Urothelium cell line (cell line): Measurements from ENCODE around the gene PTPRO.

Source experiments
- DNase-seq: peaks from one replicate; pipeline ENCODE4 v3.0.0; 2011; ENCODE audit warnings: low spot score, mixed read lengths
- FAIRE-seq: peaks from 2 replicates; lab custom pipeline; 2011; peaks lifted over from hg19 to GRCh38; lab: Jason Lieb, UNC

The PTPRO gene

DNA sequence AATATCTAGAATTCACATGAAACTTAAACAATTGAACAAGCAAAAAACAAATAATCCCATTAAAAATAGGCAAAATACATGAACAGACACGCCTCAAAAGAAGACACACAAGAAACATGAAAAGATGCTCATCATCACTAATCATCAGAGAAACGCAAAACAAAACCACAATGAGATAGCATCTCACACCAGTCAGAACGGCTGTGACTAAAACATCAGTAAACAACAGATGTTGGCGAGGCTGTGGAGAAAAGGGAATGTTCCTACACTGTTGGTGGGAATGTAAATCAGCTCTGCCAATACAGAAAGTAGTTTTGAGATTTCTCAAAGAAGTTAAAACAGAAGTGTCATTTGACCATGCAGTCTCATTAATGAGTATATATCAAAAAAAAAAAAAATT lies 121.3 kb downstream of the PTPRO start:
- DNase-seq (no peak), FAIRE-seq (no peak)

DNA sequence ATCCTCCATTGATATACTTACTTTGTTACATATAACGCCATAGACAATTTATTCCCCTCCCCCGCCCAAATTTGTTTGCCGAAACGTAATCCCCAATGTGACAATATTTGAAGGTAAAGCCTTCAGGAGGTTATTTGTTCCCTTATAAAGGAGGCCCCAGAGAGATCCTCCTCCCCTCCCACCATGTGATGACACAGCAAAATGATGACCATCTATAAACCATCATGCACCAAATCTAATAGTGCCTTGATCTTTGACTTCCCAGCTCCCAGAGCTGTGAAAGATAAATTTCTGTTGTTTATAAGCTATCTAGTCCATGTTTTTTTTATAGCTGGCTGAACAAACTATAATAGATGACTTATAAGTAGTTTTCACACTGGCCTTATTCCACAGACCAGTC lies 122.2 kb downstream of the PTPRO start:
- FAIRE-seq (no peak), DNase-seq (no peak)

DNA sequence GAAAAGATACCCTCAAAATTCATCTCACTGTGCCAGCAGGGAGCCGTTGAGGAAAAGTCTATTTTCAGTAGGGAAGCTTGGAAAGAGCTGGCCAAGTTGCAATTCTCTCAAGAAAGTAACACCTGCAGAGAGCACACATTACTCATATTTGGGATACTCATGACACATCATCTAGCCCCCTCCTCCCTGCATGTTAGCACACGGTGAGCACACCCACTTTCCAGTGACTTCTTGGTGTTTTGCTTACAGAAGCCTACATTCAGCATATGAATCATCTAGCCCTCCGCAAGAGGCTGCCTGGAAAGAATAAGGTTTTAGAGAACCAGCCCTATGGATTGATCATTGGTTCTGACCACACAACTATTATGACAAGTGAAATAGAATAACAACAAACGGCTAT lies 124.5 kb downstream of the PTPRO start:
- FAIRE-seq (peak; percentile 77), DNase-seq (peak; percentile 69)

DNA sequence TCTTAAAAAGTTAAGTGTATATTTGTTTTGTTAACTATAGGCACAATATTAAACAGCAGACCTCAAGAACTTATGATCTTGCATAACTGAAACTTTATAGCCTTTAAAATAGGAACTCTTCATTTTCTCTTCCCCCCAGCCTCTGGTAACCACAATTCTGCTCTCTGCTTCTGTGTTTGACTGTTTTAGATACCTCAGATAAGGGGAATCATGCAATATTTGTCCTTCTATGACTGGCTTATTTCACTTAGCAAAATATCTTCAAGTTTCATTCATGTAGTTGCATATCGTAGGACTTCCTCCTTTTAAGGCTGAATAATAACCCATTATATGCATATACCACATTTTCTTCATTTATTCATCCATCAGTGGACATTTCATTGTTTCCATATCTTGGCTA lies 131.3 kb downstream of the PTPRO start:
- no peak for DNase-seq
- FAIRE-seq, result no peak

DNA sequence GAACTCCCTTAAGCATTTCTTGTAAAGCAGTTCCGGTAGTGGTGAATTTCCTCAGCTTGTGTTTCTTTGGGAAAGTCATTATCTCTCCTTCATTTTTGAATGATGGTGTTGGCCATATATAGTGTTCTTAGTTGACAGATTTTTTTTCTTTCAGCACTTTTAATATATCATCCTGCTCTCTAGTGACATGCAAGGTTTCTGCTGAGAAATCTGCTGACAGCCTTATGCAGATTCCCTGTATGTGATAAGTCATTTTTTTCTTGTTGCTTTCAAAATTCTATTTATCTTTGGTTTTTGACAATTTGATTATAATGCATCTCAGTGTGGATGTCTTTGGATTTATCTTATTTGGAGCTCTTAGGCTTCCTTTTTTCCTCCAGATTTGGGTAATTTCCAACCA lies 135.7 kb downstream of the PTPRO start:
- FAIRE-seq (no peak), DNase-seq (no peak)

DNA sequence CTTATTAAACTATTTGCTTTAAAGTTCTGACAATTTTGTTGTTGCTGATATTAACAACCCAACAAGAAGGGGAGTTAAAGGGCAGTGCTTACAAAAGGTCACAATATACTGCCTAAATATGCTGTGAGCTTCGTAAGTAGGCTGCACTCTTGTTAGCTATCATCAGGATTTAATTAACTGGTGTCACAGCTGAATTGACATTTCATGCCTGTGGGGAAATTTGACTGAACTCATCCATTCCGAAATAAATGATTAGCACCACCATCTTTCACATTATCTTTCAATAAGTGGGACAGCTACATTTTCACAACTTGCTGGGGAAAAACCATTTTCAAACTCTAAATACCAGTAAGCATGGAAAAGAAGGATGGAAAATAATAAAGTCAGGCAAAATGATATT lies 146.6 kb downstream of the PTPRO start:
- FAIRE-seq (no peak), DNase-seq (no peak)

DNA sequence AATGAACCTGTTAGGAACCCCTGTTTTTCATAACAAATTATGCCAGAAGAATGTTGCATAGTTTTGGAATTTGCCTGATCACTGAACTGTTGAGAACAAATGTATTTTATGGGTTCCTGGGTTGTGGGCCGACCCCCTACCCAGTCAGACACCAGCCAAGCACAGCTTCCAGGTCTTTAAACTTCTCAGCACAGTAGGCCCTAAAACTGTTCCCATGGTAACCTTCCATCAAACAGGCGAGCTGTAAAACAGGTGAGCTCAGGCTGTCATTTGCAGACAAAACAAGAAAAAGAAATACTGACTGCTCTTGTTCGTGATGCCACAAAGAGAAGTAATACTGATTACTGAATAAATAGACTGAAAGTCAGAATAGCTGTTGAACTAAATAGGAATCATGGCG lies 147.0 kb downstream of the PTPRO start:
- FAIRE-seq (no peak), DNase-seq (no peak)

DNA sequence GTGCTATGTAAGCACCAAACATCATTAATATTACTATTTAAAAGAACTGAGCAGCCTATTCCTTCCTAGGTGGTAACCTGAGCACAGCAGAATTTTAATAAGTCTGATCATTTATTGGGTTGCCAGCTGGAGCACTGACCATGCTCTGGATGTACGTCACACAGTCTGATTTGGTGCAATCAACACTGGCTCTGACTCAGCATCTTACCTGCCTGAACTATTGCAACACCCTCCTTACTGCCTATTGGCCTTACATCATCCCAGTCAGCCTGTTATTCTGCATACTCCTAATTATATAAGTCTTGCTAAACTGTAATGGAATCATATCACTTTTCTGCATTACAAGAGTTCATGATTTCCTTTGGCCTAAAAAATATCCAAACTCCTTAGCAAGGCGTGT lies 149.7 kb downstream of the PTPRO start:
- peak; percentile 9 for FAIRE-seq
- no peak for DNase-seq

DNA sequence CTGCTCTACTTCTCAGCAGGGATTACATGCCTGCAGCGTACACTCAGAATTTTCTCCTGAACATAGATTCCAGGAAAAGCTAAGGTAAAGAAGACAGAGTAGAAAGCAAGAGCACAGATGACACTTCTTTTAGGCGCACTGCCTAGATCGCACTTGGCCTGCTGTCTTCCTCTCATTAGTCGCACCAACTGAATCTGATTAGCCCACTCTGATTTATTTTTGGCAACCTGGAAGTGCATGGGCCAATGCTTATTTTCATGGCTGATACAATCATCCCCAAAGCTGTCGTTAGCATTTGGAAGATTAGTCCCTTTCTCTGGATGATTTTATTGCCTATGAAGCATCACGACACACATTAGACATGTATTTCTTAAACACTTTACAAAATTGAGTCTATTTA lies 152.5 kb downstream of the PTPRO start:
- FAIRE-seq (no peak), DNase-seq (no peak)

DNA sequence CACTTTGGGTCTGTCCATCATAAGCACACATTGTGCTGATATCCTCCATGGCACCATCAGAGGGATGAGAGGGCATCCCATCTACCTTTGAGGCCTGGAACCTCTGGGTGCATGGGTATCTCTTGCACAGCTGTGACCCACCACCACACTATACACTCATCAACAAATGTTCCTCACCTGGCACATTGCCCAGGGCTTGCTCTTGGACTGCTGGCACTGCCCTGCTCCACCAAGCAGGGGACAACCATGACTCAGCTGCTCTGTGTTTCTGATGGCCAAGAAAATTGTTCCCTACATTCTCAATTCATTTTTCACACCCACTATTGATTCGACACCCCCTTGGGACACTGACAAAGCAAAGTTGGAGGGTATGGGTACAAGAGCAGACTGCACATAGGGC lies 155.5 kb downstream of the PTPRO start:
- FAIRE-seq, result peak; percentile 81
- no peak for DNase-seq

DNA sequence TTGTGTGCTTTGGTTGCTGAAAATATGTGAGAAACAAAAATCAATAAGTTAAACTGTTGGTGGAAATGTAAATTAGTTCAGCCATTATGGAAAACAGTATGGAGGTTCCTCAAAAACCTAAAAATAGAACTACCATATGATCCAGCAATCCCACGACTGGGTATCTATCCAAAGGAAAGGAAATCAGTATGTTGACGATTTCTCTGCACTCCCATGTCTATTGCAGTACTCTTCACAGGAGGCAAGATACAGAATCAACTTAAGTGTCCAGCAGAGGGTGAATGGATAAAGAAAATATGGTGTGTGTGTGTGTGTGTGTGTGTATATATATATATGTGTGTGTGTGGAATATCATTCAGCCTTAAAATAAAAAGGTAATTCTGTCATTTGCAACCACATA lies 159.5 kb downstream of the PTPRO start:
- no peak for DNase-seq
- FAIRE-seq, result no peak

DNA sequence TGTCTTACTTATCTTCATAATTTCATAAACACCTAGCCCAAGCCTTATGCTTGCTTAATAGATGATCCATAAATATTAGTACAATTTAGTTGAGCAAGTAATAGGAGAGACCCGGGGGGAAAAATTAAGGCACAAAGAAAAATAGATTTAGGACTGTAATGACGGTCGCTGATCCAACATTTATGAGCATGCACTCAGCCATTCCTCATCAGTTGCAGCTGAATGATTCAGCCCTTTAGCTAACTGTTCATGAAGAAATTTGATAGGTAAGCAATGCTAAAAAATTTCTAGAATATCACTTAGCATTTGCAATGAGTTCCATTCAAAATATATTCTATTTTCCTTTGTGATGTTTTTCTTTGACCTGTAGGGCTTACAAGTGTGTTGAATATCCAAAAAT lies 163.2 kb downstream of the PTPRO start:
- DNase-seq, result no peak
- no peak for FAIRE-seq

DNA sequence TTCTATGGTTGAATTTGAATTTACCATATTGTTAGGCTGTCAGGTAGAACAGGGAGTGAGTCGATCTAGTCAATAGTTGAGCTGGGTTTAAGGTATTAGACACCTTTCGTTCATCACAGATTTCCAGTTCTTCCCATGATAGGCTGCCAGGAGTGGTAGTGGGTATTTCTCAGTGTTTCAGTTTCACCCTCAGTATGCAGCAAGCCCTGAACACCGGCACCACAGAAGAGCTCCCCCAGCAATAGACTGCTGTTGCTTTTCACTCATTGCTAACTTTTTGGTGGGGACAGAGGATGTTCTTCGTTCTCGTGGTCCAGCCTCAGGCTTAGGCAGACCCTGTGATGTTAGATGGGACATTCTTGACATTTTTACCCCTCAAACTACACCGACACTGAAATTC lies 164.6 kb downstream of the PTPRO start:
- no peak for FAIRE-seq
- DNase-seq, result no peak

DNA sequence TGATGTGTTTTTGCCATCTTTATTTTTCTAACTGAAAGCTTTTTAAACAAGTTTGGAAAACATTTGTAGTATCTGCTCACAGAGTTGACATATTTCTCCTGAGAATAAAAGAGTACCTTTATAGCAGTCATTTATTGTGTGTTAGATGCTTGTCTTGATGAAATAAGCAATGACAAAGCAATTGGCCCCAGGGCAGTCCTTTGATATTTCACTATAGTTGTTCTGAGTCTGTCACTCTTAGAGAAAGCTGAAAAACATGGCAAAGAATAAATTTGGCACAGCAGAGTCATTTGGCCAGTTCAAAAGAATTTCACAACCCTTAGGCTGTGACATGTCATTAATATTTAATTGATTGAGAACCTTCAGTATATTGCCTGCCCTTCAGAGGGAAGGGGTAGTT lies 166.2 kb downstream of the PTPRO start:
- DNase-seq, result no peak
- no peak for FAIRE-seq

DNA sequence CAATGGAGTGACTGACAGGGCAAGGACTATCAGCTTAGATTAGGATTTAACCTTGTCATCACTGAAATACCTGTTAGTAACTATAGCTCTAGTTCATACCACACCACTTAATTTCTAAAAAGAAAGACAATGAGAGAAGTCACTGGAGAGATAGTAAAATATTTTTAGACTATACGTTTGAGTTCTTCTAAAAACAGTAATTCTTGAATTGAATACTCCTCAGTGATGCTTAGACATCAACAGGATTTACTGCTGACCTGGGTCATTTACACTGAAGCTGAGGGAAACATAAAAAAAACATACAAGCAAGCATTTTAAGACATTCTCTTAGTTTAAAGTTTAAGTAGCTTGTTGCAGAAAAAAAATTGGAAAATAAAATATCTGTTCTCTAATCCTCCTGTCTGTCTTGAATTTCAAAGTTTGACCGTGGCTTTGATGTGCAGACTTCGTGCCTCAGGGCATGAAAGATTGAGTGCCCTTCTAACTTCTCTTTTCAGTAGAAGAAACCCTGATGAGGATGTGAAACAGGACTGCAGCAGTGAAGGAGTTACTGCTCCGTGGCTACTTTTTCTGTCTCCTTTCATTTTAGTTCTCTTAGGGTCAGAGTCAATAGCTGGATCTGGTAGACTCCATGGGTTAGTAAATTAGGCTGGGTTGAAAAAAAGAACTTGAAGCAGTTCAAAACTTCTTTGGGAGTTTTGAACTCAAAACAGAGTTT lies 172.2 kb downstream of the PTPRO start:
- DNase-seq, result no peak
- no peak for FAIRE-seq

DNA sequence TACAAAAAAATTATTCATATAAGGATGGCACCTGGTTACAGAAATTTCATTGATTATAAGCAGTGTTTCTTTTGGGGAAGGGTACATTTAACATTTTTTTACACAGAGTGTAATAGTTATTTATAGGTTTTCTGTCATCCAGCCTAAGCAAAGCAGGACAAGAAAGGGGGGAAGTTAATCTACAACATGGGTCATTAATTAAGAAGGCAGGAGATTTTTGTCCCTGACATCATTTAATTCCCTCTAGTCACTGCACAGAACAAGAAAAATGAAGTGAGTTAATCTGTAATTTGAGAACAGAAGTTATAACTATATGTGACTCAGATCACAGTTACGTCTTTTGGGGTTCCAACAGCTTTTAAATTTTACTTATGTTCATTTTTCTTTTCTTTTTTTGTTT lies 173.4 kb downstream of the PTPRO start:
- DNase-seq (no peak), FAIRE-seq (no peak)

DNA sequence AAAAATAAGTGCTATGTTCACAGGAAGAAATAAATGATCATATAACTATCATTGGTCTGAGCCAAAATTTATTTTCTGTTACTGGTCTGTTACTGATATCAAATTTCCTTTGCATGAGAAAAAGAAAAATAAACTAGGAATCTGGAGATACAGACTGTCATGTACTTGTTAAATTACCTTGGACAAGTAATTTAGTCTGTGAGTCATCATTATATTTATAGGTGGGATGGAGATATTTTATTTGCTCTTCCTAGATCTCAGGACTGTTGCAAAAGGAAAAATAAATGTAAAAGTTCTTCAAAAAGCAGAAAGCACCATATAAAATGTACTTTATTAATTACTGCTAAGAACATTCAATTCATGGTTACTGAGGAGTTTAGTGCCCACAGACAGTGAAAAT lies 174.4 kb downstream of the PTPRO start:
- FAIRE-seq (no peak), DNase-seq (no peak)

DNA sequence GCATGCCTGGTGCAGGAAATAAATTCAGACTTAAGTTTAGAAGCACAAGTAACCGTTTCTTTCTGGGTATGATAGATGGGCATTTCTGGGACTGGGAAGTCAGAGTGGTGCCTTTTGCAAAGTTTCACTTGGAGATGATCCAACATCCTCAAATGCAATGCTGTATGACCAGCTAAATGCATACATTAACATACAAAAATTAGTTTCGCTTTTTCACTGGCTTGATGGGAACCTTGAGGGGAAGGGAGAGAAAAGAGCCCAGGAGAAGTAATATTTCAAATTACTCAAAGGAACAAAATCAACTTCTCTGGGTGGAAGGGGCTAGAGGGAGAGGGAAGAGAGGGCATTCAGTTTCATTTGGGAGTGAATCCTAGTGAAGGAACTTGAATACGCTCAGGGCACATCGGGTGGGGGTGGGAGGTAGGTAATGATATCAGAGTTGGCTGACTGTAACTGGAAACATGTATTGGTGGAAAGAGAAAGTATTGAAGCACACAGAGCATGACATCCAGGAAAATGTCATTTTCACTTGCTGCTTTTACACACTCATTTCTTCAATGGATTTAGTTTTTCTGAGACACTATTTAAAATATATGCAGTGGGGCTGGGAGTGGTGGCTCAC lies 175.5 kb downstream of the PTPRO start:
- DNase-seq, result no peak
- peak; percentile 70 for FAIRE-seq

DNA sequence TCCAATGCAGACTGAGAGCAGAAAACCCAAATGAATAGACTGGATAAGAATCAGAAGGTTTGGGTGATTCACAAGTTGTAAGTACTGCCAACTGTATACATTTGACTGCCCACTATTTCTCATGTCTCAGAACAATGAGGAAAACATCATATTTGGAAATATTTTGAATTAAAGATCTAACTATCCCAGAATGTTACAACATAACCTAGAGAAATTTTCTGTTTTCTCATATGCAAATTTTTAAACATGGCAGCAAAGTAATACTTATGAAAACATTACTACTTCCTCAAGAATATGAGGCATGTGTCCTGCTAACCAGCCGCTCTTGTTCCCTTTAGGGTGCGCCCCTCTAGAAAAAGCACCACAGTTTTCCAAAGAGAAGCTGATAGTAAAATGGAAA lies 179.9 kb downstream of the PTPRO start:
- FAIRE-seq, result no peak
- no peak for DNase-seq

DNA sequence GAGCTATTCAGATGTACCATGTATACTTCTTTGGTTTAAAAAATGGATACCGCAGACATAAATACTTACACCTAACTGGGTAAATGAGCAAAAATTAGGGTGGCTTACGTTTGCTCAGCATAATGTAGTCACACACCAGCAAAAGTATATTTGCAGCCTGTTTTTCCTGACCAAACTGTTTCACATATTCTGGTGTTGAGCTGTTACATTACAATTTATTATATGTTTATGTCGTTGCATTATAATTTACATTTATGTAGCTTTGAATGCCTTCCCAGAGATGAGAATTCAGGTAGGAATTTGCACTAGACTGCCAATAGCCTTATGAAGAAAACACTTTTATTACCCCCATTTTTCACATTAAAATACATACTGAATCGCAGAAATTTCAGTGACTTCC lies 183.3 kb downstream of the PTPRO start:
- FAIRE-seq (no peak), DNase-seq (no peak)

DNA sequence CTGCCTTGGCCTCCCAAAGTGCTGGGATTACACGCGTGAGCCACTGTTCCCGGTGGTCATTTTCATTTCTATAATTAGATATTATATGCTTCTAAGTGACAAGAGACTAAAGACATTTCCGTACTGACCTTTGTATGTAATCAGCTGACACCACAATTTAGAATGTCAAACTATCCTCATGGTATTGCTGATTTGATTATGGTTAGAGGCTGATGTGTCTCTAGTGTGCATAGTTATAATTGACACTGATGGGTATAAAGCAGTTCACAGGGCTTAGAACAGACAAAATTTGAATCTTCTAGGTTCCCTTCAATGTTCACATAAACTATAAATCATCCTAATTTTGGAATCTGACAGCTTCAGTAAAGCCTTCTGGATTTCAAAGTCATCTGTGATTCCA lies 192.7 kb downstream of the PTPRO start:
- no peak for FAIRE-seq
- DNase-seq, result no peak

DNA sequence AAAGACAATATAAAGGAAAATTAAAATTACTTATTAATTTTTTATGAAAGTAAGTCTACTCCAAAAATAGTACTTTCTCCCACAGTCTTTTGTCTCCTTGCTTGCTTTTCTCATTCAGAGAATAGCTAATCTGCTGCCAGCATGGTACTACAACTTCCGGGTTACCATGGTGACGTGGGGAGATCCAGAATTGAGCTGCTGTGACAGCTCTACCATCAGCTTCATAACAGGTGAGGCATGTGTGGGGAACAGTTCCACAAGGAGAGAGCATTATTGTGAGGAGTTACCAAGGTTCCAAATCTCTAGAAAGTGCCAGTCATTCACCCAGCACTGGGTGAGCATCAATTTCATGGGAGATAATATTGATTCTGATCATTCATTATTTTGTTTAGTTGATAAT lies 197.8 kb downstream of the PTPRO start:
- FAIRE-seq, result no peak
- DNase-seq, result no peak

DNA sequence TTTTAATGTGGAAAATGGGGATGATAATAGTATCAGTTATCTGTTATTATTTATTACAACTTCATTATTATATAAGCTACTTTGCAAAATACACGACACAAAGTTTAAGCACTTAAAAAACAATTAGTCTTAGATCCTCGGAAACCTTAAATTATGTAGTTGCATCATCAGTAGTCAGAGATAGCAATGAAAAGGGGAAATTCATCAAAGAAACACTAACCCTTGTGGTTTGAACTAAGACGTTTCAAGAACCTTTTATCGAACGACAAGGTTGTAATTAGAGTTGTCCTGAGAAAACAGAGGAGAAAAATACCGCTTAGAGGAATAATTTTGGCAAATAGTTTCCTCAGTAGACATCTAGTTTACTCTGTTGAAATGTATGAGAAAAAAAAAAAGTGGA lies 198.5 kb downstream of the PTPRO start:
- FAIRE-seq (no peak), DNase-seq (no peak)
